NCI-H1105 (cell line): ENCODE data around the gene LDLRAD3.

Experiments
- DNase-seq: peaks from one replicate; lab custom pipeline; 2025; lab: John Stamatoyannopoulos, UW

The LDLRAD3 gene

DNA sequence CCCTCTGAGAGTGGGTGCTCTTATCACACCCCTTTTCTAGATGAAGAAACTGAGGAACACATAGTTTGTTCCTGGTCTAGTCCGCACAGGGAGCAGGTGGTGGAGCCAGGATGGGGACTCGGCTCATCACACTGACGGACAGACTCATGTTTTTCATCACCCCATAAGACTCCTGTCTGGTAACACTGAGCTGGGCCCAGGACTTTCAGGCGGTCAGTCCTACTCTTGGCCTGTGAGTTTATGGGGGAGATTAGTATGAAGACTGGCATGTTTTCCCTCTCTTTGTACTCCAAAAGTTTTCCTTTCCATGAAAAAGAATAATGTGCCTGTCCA is 160.8 kb downstream of the LDLRAD3 start:
- DNase-seq = no peak

GRCh38 chr11:36105743-36106581 is 162.1 kb downstream of the LDLRAD3 start:
- no peak for DNase-seq

GRCh38 chr11:36107547-36107946 is 163.7 kb downstream of the LDLRAD3 start:
- no peak for DNase-seq

DNA sequence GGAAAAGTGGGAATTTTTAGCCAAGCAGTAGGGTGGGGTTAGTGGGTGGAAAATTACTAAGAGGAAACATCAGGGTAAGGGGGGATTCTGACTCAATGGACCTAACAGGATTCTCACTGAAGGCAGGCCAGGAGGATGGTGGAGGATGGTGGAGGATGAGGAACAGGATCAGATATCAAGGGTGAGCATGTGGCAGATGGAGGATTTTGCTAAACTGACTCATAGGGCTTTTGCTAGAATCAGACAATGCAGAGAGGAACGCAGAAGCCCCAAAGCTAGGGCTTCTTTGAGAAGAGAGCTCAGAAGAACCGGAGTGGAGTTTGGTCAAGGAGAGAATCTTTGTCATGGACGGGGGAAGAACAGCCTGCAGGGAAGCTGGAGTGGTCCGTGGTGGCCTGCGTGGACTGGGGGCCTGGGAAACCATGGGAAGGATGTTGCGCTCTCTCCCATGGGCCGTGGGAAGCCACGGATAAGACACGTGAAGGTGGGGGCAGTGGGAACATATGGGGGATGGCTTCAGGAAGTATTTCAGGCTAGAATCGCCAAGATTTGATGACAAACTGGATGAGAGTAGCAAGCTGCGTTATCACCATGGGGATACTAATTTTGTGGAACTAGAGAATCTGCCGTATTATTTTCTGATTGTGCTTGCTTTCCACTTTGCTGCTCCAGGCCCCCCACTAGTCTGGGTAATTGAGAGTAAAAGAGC is 165.2 kb downstream of the LDLRAD3 start:
- no peak for DNase-seq

GRCh38 chr11:36109590-36109849 is 165.7 kb downstream of the LDLRAD3 start:
- DNase-seq = no peak

GRCh38 chr11:36109850-36110606 is 166.2 kb downstream of the LDLRAD3 start:
- no peak for DNase-seq

GRCh38 chr11:36110668-36111410 is 167.0 kb downstream of the LDLRAD3 start:
- peak; percentile 66 for DNase-seq

GRCh38 chr11:36114095-36114494 is 170.2 kb downstream of the LDLRAD3 start:
- DNase-seq = no peak

GRCh38 chr11:36115378-36115801 is 171.5 kb downstream of the LDLRAD3 start:
- no peak for DNase-seq

DNA sequence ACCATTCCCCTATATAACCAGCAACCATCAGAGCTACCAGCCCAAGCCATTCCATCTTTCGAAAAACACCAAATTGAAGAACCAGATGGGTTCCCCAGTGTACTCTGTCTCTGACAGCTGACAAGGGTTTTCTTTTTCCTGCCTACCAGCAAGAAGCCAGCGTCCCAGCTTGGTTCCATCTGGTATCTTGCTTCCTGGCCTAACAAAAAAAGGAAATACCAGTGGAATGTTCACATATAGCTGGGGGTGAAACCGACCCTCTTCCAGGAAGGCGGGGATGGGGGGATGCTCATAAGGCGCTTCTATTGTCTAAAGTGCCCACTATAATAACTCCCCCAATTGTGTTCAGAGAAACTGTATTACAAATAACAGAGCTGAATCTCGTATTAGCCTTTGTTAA is 172.3 kb downstream of the LDLRAD3 start:
- DNase-seq = no peak

DNA sequence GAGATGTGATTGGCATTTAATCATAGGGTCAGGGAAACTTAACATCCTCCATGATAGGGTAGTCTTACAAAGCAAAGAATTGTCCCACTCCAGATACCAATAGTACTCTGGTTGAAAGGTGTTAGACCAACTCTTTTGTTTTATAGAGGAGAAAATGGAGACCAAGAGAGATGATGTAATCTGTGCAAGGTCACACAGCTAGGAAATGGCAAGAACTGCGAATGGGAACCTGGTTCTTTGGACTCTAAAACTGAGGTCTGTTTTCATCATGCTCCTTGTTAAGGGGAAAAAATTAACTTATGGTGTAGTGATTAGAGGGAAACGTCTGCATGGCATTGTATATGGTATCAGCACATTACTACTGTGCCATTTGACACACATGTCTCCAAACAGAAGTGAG is 174.2 kb downstream of the LDLRAD3 start:
- no peak for DNase-seq

DNA sequence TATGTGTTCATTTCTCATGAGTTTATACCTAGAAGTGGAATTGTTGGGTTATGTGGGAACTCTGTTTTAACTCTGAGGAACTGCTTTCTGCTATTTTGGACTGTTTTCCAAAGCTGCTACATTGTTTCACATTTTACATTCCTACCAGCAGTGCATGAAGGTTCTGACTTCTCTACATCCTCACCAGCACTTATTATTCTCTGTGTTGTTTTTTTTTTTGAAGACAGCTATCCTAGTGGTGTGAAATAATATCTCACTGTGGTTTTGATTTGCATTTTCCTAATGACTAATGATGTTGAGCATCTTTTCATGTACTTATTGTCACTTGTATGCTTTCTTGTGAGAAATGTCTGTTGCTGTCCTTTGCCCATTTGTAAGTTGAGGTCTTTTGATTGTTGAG is 175.4 kb downstream of the LDLRAD3 start:
- DNase-seq = no peak

GRCh38 chr11:36121054-36121453 is 177.2 kb downstream of the LDLRAD3 start:
- no peak for DNase-seq

- no peak for DNase-seq
These were observed 178.8 kb downstream of the LDLRAD3 start for GRCh38 chr11:36122671-36123070.

DNA sequence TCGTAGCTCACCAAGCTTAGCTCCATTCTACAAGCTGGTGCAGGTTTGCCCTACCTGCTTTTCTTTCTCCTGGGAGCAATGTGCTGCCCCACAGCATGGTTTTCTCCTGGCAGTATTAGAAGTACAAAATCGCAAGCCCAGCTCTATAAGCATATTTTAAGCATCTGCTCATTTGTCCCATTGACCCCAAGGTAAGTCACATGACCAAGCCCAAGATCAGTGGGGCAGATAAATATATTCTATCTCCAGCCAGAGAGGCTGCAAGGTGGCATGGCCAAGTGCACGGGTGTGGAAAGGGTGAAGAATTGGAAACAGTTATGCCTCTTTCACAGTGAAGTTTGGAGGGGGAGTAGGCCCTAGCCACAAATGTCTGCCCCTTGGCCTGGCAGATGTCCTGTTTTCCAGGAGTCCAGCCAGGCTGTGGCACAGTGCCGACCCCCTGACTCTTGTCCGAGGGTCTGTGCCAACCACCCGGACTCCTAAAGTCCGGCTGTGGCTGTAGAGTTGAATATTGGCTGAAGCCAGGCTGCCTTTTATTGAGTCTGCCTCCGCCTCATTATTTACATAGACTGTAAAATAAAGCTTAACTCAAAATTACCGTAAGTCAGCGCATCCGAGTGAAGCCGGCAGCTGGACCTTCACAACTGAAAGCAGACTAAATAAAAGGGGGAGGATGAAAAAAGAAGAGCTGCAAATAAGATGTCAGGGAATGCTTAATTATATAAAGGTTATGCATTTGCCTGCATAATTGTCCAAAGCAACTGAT is 179.7 kb downstream of the LDLRAD3 start:
- no peak for DNase-seq

- no peak for DNase-seq
These were observed 182.8 kb downstream of the LDLRAD3 start for GRCh38 chr11:36126678-36127077.

GRCh38 chr11:36127550-36127949 is 183.7 kb downstream of the LDLRAD3 start:
- no peak for DNase-seq

DNA sequence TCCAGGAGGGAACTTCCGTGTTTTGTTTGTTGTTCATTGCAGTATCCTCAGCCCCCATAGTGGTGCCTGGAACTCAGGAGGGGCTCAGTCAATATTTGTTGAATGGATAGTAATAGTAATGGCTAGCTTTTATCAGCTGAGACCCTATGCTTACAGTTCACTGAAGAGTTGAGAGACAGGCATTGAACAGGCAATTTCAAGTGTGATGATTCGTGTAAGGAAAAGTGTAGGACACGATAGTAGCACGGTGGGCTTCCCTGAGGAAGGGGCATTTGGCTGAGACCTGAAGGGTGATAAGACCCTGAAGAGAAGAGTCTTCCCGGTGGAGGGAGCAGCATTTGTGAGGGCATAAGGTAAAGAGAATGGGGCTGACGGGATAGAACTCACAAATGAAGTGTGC is 186.1 kb downstream of the LDLRAD3 start:
- DNase-seq = no peak

DNA sequence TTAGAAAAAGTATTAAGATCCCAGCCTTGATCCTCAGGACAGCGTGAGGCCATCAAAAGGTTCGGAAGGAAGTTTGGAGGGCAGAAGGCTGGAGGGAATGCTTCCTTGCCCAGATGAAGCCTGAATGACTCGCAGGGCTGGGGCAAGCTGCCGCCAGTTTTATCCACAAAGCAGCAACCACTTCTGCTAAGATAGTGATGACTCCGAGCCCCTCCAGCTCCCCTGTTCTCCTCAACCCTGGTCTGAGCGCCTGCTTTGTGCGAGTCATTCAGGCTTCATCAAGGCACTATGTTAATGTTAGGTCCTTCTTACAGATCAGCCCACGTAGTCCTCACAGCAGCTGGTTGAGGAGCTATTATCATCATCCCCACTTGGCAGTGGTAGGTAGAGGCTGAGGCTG is 186.5 kb downstream of the LDLRAD3 start:
- no peak for DNase-seq

DNA sequence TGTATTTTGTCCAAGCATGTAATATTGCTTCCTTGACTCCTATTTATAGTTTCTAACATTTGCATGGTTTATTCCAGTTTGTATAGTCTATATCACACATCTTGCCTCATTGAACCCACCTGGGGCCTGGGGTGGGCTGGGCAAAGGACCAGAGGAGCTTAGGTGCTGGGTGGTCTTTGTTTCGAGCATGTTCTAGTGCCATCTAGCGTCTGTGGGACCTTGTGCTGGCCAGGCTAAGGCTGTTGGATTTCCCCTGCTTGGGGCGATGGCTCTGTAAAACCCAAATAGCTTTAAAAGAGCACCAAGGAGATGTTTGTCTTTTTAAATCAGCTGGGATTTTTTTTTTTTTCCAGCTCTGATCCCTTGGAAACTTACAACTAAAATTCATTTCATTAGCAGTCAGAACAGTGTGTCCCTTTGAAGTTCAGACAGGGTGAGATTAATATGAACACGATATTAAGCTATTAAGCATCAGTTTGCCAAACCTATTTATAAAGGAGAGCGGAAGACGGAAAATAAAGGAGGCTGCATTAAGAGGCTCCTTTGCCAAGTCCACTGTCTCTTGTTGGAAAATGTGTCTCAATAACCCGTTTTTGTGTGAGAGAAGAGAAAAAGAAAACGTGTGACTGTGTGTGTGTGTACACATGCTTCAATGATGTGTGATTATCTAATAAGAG is 188.0 kb downstream of the LDLRAD3 start:
- no peak for DNase-seq

DNA sequence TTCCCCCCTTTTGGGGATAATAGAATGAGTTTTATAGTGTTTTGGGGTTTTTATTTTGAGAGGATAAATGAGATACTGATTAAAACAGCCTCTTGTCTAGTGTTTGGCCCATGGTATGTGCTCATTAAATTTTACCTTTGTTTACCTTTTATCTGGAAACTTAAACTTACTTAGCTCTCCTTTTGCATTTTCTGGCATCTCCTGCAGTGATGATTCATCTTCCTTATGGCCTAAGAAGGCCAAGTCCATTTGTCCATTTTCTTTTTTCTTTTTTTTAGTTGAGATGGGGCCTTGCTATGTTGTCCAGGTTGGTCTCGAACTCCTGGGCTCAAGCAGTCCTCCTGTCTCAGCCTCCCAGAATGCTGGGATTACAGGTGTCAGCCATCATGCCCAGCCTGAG is 189.1 kb downstream of the LDLRAD3 start:
- DNase-seq = no peak
